HepG2 (cell line): Measurements from ENCODE around the gene GPR139. TPM values are rescaled to one million over a fixed set of nuclear protein-coding genes. Genes with fewer than 3 reads are reported as not detected.

Experiments used
- FOXJ3 ChIP-seq: sonication (generic); formaldehyde crosslinking; IDR thresholded peaks from 2 replicates; pipeline ENCODE4 v1.4.0; 2020; ENCODE audit warnings: missing genetic modification reagents, mild to moderate bottlenecking, borderline replicate concordance
- FOXO1 ChIP-seq: sonication (generic); formaldehyde crosslinking; IDR thresholded peaks from 2 replicates; pipeline ENCODE4 v1.4.0; 2020; ENCODE audit warnings: missing genetic modification reagents
- KDM6A ChIP-seq: IDR thresholded peaks from 2 replicates; pipeline ENCODE4 v1.6.1; 2016; ENCODE audit warnings: low read depth
- polyA plus RNA-seq, 8 experiments: library from polyadenylated mRNA; depleted of rRNA in 3 of 8; stranded (reverse) in 7 of 8; unstranded in 1 of 8; fragments of >200 nt; fragmentation: Illumina TruSeq in 4 of 8; extraction: Trizol in 4 of 8; gene quantifications; 2 replicates each; pipeline versions ENCODE4 v1.2.1 to v1.2.3, GENCODE V29; 2011 to 2016; ENCODE audit warnings: low read depth in 4 of 8, missing spikeins in 1 of 8, mixed read lengths in 1 of 8; ENCODE audit not compliant: insufficient read depth in 1 of 8
- total RNA-seq, 5 experiments: library from RNA; depleted of rRNA; stranded (reverse); fragments of >200 nt; fragmentation: Illumina TruSeq; extraction: Trizol; gene quantifications; 2 replicates each; pipeline ENCODE4 v1.2.3, GENCODE V29; 2016; ENCODE audit warnings: low read depth in 1 of 5
- TF ChIP-seq, protein P1 (sequence below): sonication (generic); formaldehyde crosslinking; IDR thresholded peaks from 2 replicates; pipeline ENCODE4 v1.4.0; 2020; ENCODE audit warnings: missing genetic modification reagents
- TF ChIP-seq, protein P2 (sequence below): sonication (generic); formaldehyde crosslinking; conservative IDR thresholded peaks from 2 replicates; pipeline ENCODE4 v1.4.0; 2020; ENCODE audit warnings: mild to moderate bottlenecking, missing genetic modification reagents, moderate library complexity
- TF ChIP-seq, protein P3 (sequence below): IDR thresholded peaks from 2 replicates; pipeline ENCODE4 v1.6.1; 2016; ENCODE audit warnings: missing genetic modification reagents, missing compliant biosample characterization
- TF ChIP-seq, protein P4 (sequence below): IDR thresholded peaks from 2 replicates; pipeline ENCODE4 v1.6.1; 2016; ENCODE audit warnings: missing biosample characterization, missing genetic modification reagents, low read depth
- TF ChIP-seq, protein P5 (sequence below): sonication (generic); formaldehyde crosslinking; IDR thresholded peaks from 2 replicates; pipeline ENCODE4 v1.4.0; 2020; ENCODE audit warnings: missing genetic modification reagents, borderline replicate concordance
- TF ChIP-seq, protein P6 (sequence below): sonication (generic); formaldehyde crosslinking; IDR thresholded peaks from 2 replicates; pipeline ENCODE4 v1.5.0; 2020; ENCODE audit warnings: missing genetic modification reagents, mild to moderate bottlenecking, borderline replicate concordance
- TF ChIP-seq, protein P7 (sequence below): sonication (generic); formaldehyde crosslinking; conservative IDR thresholded peaks from 2 replicates; pipeline ENCODE4 v1.4.0; 2020; ENCODE audit warnings: missing genetic modification reagents
- TF ChIP-seq, protein P8 (sequence below): sonication (generic); formaldehyde crosslinking; IDR thresholded peaks from 2 replicates; pipeline ENCODE4 v1.4.0; 2020; ENCODE audit warnings: missing genetic modification reagents, mild to moderate bottlenecking, borderline replicate concordance

GPR139 gene
- total and polyA plus RNA-seq, 2 of the 13 experiments (the other 11 are each of a cell fraction or from before 2014, with no cell fraction given): not detected

DNA sequence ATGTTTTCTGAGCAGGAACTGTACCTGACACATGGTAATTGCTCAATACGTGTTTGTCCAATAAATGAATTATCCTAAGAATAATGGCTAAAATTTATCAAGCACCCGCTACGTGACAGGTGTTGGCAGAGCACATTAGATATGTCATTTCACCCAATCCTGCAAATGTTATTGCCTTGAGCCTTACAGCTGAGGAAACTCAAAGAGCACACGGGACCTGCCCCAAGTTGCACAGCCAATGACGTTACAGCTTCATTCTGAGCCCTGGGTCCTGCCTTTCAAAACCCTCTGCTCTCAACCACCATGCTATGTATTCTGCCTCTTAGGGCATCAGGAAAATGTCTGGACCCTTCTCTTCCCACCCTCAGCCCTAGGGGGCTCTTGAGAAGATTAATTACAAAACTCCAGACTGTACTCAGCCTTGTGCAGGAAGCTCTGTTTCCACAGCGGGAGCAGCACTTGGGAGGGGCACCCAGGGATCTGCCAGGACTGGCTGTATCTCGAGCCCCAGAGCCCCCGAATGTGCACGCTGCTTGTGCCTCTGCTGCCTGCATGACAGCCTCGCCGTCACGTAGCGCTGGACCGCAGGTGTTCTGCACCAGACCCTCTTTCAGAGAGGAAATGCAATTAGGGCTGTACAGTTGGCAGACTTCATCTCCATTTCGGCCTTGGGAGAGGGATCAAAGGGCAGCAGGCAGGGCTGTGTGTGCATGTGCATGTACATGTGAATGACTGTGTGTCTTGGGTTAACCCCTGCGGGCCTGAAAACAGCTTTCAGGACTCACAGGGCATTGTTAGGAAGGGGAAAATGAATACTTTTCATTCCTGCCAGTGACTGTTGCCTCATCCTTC is 71.6 kb downstream of the GPR139 start (continued):
- TF ChIP-seq, protein P1, sequence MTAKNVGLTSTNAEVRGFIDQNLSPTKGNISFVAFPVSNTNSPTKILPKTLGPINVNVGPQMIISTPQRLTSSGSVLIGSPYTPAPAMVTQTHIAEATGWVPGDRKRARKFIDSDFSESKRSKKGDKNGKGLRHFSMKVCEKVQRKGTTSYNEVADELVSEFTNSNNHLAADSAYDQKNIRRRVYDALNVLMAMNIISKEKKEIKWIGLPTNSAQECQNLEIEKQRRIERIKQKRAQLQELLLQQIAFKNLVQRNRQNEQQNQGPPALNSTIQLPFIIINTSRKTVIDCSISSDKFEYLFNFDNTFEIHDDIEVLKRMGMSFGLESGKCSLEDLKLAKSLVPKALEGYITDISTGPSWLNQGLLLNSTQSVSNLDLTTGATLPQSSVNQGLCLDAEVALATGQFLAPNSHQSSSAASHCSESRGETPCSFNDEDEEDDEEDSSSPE (CRISPR knock-in tag): no peak; the same call in 1 of the 2 replicates
- TF ChIP-seq FOXO1 (CRISPR knock-in tag): no peak
- no peak; the same call in 1 of the 2 replicates for TF ChIP-seq KDM6A (CRISPR knock-in tag)
- no peak for TF ChIP-seq FOXJ3 (CRISPR knock-in tag)
- TF ChIP-seq, protein P2, sequence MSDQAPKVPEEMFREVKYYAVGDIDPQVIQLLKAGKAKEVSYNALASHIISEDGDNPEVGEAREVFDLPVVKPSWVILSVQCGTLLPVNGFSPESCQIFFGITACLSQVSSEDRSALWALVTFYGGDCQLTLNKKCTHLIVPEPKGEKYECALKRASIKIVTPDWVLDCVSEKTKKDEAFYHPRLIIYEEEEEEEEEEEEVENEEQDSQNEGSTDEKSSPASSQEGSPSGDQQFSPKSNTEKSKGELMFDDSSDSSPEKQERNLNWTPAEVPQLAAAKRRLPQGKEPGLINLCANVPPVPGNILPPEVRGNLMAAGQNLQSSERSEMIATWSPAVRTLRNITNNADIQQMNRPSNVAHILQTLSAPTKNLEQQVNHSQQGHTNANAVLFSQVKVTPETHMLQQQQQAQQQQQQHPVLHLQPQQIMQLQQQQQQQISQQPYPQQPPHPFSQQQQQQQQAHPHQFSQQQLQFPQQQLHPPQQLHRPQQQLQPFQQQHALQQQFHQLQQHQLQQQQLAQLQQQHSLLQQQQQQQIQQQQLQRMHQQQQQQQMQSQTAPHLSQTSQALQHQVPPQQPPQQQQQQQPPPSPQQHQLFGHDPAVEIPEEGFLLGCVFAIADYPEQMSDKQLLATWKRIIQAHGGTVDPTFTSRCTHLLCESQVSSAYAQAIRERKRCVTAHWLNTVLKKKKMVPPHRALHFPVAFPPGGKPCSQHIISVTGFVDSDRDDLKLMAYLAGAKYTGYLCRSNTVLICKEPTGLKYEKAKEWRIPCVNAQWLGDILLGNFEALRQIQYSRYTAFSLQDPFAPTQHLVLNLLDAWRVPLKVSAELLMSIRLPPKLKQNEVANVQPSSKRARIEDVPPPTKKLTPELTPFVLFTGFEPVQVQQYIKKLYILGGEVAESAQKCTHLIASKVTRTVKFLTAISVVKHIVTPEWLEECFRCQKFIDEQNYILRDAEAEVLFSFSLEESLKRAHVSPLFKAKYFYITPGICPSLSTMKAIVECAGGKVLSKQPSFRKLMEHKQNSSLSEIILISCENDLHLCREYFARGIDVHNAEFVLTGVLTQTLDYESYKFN: peak; percentile 80
- TF ChIP-seq, protein P3, sequence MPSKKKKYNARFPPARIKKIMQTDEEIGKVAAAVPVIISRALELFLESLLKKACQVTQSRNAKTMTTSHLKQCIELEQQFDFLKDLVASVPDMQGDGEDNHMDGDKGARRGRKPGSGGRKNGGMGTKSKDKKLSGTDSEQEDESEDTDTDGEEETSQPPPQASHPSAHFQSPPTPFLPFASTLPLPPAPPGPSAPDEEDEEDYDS (CRISPR knock-in tag): no peak
- TF ChIP-seq, protein P4, sequence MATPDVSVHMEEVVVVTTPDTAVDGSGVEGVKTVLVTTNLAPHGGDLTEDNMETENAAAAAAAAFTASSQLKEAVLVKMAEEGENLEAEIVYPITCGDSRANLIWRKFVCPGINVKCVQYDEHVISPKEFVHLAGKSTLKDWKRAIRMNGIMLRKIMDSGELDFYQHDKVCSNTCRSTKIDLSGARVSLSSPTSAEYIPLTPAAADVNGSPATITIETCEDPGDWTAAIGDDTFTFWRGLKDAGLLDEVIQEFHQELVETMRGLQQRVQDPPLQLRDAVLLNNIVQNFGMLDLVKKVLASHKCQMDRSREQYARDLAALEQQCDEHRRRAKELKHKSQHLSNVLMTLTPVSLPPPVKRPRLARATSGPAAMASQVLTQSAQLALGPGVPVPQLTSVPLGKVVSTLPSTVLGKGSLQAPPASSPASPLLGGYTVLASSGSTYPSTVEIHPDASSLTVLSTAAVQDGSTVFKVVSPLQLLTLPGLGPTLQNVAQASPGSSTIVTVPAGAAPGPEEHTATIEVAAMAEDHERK (CRISPR knock-in tag): no peak
- TF ChIP-seq, protein P5, sequence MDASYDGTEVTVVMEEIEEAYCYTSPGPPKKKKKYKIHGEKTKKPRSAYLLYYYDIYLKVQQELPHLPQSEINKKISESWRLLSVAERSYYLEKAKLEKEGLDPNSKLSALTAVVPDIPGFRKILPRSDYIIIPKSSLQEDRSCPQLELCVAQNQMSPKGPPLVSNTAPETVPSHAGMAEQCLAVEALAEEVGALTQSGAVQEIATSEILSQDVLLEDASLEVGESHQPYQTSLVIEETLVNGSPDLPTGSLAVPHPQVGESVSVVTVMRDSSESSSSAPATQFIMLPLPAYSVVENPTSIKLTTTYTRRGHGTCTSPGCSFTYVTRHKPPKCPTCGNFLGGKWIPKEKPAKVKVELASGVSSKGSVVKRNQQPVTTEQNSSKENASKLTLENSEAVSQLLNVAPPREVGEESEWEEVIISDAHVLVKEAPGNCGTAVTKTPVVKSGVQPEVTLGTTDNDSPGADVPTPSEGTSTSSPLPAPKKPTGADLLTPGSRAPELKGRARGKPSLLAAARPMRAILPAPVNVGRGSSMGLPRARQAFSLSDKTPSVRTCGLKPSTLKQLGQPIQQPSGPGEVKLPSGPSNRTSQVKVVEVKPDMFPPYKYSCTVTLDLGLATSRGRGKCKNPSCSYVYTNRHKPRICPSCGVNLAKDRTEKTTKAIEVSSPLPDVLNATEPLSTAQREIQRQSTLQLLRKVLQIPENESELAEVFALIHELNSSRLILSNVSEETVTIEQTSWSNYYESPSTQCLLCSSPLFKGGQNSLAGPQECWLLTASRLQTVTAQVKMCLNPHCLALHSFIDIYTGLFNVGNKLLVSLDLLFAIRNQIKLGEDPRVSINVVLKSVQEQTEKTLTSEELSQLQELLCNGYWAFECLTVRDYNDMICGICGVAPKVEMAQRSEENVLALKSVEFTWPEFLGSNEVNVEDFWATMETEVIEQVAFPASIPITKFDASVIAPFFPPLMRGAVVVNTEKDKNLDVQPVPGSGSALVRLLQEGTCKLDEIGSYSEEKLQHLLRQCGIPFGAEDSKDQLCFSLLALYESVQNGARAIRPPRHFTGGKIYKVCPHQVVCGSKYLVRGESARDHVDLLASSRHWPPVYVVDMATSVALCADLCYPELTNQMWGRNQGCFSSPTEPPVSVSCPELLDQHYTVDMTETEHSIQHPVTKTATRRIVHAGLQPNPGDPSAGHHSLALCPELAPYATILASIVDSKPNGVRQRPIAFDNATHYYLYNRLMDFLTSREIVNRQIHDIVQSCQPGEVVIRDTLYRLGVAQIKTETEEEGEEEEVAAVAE: no peak
- TF ChIP-seq, protein P6, sequence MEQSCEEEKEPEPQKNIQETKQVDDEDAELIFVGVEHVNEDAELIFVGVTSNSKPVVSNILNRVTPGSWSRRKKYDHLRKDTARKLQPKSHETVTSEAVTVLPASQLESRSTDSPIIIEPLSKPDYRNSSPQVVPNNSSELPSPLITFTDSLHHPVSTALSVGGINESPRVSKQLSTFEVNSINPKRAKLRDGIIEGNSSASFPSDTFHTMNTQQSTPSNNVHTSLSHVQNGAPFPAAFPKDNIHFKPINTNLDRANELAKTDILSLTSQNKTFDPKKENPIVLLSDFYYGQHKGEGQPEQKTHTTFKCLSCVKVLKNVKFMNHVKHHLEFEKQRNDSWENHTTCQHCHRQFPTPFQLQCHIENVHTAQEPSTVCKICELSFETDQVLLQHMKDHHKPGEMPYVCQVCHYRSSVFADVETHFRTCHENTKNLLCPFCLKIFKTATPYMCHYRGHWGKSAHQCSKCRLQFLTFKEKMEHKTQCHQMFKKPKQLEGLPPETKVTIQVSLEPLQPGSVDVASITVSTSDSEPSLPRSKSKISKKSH (CRISPR knock-in tag): peak; percentile 91
- TF ChIP-seq, protein P7, sequence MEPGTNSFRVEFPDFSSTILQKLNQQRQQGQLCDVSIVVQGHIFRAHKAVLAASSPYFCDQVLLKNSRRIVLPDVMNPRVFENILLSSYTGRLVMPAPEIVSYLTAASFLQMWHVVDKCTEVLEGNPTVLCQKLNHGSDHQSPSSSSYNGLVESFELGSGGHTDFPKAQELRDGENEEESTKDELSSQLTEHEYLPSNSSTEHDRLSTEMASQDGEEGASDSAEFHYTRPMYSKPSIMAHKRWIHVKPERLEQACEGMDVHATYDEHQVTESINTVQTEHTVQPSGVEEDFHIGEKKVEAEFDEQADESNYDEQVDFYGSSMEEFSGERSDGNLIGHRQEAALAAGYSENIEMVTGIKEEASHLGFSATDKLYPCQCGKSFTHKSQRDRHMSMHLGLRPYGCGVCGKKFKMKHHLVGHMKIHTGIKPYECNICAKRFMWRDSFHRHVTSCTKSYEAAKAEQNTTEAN (CRISPR knock-in tag): no peak
- TF ChIP-seq, protein P8, sequence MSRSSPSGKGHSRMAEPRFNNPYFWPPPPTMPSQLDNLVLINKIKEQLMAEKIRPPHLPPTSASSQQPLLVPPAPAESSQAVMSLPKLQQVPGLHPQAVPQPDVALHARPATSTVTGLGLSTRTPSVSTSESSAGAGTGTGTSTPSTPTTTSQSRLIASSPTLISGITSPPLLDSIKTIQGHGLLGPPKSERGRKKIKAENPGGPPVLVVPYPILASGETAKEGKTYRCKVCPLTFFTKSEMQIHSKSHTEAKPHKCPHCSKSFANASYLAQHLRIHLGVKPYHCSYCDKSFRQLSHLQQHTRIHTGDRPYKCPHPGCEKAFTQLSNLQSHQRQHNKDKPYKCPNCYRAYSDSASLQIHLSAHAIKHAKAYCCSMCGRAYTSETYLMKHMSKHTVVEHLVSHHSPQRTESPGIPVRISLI (CRISPR knock-in tag): no peak
